Astrocyte of the cerebellum (primary cell): Measurements from ENCODE around the gene CEMIP.

ENCODE experiments used
- DNase-seq: peaks from one replicate; pipeline ENCODE4 v3.0.0-alpha.2; 2011; ENCODE audit warnings: low read depth
- H3K4me3 ChIP-seq: 2 replicates; pipeline ENCODE4 v1.5.1; 2011; ENCODE audit warnings: mild to moderate bottlenecking, low read depth, low read length, moderate library complexity
- in situ Hi-C: cut with HindIII; loops from 2 replicates; pipeline ENCODE4 v1.10.0; 2017; ENCODE audit warnings: low sequenced_read_pairs
- TF ChIP-seq, protein P1 (sequence below): IDR thresholded peaks from 2 replicates; pipeline ENCODE4 v1.5.1; 2012; ENCODE audit warnings: low read length, low read depth, moderate library complexity, mild to moderate bottlenecking; ENCODE audit errors: missing control alignments

CEMIP gene

DNA sequence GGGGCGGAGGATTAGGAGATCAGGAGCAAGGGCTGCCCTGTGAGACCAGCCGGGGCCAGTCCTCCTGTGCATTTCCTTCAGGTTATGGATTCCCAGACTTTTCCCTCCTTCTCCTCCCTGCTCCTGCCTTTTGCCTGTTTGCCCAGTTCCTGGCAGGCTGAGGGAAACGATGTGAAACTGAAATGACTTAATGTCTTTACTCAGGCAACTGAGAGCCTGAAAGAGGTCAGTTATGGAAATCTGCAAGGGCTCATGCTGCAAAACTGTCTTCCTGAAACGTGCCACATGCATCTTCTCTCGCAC lies 153.3 kb downstream of the CEMIP start:
- H3K4me3 ChIP-seq, result no peak overlapping the region
- in situ Hi-C loops, result no loop called here
- DNase-seq, result no peak
- TF ChIP-seq, protein P1, sequence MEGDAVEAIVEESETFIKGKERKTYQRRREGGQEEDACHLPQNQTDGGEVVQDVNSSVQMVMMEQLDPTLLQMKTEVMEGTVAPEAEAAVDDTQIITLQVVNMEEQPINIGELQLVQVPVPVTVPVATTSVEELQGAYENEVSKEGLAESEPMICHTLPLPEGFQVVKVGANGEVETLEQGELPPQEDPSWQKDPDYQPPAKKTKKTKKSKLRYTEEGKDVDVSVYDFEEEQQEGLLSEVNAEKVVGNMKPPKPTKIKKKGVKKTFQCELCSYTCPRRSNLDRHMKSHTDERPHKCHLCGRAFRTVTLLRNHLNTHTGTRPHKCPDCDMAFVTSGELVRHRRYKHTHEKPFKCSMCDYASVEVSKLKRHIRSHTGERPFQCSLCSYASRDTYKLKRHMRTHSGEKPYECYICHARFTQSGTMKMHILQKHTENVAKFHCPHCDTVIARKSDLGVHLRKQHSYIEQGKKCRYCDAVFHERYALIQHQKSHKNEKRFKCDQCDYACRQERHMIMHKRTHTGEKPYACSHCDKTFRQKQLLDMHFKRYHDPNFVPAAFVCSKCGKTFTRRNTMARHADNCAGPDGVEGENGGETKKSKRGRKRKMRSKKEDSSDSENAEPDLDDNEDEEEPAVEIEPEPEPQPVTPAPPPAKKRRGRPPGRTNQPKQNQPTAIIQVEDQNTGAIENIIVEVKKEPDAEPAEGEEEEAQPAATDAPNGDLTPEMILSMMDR, result no peak

GRCh38 chr15:80932989-80933388 lies 153.8 kb downstream of the CEMIP start:
- TF ChIP-seq, protein P1, result no peak
- DNase-seq, result no peak
- in situ Hi-C loops, result no loop called here
- no peak overlapping the region for H3K4me3 ChIP-seq

- DNase-seq, result no peak
- TF ChIP-seq, protein P1, result no peak
- no peak overlapping the region for H3K4me3 ChIP-seq
- in situ Hi-C loops, result no loop called here
These were observed 155.6 kb downstream of the CEMIP start for GRCh38 chr15:80934761-80935221.

DNA sequence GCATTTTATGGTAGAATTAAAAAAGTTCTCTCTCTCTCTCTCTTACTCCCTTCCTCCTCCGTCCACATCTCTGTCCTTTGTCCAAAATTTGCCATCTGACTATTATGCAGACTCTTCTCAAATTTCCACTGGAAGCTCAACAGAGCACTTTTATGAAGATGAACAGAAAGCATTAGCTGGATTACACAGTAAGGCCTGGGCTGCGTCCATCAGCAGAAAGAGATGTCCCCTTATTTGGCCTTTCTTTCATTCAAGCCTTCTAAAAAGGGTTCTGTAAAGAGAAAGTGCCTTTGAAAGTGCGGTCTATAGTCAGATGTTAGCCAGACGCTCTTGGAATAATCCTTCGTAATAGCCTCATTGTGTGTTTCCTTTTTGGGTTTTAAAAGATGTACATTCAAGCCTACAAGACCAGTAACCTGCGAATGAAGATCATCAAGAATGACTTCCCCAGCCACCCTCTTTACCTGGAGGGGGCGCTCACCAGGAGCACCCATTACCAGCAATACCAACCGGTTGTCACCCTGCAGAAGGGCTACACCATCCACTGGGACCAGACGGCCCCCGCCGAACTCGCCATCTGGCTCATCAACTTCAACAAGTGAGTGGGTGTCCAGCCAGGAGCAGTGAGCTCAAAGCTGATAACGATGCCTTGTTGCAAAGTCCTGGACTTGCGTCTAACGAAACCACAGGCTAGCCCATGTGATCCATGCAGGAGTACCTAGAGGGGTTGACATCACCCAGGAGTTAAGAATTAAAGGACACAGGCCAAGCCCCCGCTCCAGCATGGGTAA lies 157.3 kb downstream of the CEMIP start:
- TF ChIP-seq, protein P1, result no peak
- in situ Hi-C loops, result no loop called here
- H3K4me3 ChIP-seq, result no peak overlapping the region
- DNase-seq, result no peak

GRCh38 chr15:80937718-80938117 lies 158.5 kb downstream of the CEMIP start:
- no peak for DNase-seq
- H3K4me3 ChIP-seq, result no peak overlapping the region
- TF ChIP-seq, protein P1, result no peak
- in situ Hi-C loops, result no loop called here

- in situ Hi-C loops, result no loop called here
These were observed 160.0 kb downstream of the CEMIP start for GRCh38 chr15:80939216-80939615.

More at GRCh38 chr15:80939216-80939615, 160.0 kb downstream of the CEMIP start:
- DNase-seq, result no peak
- TF ChIP-seq, protein P1, result no peak
- no peak overlapping the region for H3K4me3 ChIP-seq
